ENCODE data around the gene SMIM11.
"Not testable (repeated sequence)": the region's sequence is repeated elsewhere in the genome, so short reads cannot be mapped to it uniquely, and the experiment has no call there.

Gene SMIM11

DNA sequence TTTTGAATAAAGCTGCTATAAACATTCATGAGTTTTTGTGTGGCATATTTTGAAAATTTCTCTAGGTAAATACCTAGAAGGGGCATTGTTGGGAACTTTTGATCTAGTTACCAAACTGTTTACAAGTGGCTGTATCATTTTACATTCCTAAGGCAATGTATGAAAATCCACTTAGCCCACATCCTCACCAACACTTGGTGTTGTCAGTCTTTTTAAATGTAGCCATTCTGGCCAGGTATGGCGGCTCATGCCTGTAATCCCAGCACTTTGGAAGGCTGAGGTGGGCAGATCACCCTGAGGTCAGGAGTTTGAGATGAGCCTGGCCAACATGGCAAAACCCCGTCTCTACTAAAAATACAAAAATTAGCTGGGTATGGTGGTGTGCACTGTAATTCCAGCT is 17.4 kb upstream of the SMIM11 start:
- no peak for DNase-seq

DNA sequence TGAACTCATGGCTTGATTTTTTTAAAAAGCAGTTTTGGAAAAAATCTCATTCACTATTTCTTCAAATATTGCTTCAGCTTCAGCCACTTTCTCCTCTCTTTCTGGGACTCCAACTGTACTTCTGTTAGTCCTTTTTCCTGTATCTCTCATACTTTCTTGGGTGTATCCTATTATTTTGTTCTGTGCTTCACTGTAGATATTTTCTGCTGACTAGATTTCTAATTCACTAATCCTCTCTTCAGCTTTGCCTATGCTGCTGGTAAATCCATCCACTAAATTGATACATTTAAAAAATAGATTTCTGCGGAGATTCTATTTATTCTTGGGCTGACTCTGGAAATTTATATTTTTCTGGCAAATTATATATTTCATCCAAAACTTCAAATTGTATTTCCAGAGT is 16.4 kb upstream of the SMIM11 start:
- no peak for DNase-seq

DNA sequence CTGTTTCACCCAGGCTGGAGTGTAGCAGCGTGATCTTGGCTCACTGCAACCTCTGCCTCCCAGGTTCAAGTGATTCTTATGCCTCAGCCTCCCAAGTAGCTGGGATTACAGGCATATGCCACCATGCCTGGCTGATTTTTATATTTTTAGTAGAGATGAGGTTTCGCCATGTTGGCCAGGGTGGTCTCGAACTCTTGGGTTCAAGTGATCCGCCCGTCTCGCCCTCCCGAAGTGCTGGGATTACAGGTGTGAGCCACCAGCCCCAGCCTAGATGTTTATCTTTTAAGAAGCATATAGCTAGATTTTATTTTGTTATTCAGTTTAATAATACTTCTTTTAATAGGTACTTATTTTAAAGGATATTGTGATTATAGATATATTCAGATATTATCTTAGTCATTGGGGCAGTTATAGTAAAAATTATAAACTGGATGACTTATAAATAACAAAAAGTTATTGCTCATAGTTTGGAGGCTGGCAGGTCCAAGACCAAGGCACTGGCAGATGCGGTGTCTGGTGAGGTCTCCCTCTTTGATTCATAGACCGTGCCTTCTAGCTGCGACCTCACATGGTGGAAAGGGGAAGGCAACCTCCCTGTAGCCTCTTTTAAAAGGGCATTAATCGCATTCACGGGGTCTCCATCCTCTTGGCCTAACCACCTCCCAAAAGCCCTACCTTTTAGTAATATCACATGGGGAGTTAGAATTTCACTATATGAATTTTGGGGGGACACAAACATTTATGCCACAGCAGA is 14.6 kb upstream of the SMIM11 start:
- no peak for DNase-seq

DNA sequence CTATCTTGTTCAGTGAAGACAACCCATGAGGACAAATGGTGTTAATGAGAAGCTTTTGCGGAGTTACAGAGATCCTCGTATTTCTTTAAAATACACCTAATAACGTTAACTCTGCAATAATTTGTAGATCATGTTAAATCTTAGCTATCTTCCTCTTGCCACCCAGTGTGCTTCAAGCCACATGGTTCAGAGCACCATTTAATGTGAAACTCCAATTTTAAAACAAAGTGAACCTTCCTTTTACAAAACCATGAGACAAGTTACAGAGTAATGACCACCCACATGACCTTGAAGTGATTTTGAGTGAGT is 13.2 kb upstream of the SMIM11 start:
- DNase-seq: no peak

DNA sequence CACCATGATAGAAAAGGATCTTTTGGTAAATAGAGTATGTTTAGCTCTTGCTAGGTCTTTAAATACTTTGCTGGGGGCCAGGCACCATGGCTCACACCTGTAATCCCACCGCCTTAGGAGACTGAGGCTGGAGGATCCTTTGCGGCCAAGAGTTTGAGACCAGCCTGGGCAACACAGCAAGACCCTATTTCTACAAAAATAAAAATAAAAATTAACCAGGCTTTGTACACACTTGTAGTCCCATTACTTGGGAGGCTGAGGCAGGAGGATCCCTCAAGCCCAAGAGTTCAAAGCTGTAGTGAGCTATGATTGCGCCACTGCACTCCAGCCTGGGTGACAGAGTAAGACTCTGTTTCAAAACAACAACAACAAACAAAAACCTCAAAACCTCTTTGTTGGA is 12.6 kb upstream of the SMIM11 start:
- DNase-seq: no peak

DNA sequence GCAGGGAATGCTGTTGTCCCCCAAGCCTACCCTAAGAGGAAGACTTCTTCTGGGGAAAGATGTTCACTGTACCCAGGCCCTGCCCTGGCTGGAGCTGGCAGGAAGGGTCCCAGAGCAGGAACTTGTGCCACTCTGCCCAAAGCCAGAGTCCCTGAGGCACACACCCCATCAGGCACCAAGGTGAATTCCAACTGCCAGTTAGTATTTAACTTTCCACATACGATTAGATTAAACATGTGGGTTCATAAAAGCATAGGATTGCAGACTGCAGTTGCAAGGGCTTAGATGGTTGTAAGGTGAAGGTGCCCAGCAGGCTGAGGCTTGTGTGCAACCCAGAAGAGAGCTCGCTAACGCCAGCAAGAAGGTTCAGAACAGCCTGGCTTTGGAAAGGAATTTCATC is 11.6 kb upstream of the SMIM11 start, which contains the start of gene KCNE2:
Gene KCNE2 (plus strand): TSS at position 274 of the 400 bp plus-strand sequence. CDS start 6,473 bp downstream, outside the sequence.
- no peak for DNase-seq

DNA sequence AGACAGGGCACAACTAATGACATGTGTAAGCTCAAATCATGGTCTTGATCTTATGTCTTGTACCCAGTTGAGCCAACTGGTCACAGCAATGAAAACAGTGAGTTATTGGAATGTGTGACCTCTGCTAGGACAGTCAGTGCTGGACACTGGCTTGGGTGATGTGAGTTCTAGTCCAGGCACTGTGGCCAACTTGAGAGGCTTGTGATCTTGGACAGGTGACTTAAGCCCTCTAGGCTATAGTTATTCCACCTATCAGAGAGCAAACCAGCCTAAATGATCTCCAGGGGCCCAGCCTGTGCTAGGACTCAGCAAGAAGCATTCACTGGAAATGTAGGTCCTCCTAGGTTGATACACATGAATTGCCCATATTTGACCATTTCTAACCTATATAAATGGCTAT is 10.4 kb upstream of the SMIM11 start:
- DNase-seq: no peak

DNA sequence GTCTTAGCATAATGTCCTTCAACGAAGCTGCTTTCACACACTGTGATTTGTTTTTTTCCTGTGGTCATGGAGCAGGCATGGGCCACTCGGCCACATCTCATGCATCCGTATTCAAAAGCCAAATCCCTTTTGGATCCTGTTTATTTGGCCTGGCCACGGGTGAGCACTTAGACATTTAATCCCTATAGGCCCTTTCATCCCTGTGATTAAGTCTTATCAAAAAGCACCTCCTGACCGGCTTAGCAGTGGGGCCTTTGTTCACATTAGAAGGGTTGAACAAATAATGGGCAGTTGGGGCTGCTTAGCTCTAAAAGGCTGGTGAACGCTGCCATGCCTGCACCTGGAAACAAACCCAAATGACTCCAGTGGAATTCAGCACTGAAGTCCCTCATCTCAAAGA is 9.5 kb upstream of the SMIM11 start:
- DNase-seq: no peak

DNA sequence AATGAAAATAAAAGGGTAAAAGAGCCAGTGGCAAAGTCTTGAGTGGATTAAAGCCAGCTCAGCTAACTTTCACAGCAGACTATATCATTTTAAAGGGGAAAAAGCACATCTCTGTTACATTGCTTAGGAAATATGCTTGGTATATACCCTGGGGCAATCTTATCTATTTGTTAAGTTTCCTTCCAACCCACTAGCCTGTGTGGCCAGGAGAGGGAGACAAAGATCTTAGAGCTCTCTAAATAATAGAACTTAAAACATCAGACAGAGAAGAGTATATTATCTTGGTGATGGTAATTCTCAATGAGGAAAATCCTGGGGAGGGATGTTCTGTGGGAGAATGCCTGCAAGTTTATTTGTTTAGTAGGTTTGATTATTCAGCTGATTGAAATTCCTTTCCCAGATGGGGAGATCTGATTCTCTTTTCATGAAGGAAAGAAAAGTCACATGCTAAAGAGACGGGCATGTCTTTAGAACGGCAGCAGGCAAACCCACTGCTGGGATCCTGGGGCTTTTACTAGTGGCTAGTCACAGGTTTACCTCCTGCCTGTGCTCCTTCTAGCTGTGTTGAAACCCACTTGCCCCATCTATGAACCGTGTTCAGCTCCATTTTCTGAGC is 7.9 kb upstream of the SMIM11 start:
- DNase-seq: peak; percentile 45

DNA sequence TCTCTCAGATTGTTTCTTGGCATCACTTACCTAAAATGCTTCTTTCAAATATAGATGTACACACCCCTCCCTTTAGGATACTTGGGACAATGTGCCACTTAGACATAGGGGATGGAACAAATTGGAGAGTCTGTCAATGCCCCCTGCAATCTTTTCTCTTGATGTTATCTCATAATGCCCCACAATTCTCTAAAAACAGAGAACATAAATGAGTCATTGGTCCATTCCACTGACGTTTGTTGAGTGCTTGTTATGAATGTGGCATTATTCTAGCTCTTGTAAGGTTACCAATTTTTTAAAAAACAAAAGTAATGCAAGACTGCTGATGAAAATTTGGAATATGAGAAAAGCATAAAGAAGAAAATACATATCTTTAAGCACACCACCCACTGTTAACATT is 5.6 kb upstream of the SMIM11 start:
- no peak for DNase-seq

DNA sequence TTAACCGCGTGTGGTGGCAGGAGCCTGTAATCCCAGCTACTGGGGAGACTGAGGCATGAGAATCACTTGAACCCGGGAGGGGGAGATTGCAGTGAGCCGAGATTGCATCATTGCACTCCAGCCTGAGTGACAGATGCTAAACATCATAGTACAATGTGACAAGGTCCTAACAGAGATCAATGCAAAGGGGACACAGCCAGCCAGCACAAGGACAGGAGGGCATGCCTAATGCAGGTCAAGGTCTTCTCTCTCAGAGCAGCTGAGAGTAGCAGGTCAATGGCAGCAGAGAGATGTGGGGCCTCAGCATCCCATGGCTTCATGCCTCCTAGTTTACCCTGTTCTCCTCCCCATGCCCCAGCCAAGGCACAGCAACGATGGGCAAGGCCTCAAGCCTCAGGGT is 3.0 kb upstream of the SMIM11 start:
- no peak for DNase-seq

DNA sequence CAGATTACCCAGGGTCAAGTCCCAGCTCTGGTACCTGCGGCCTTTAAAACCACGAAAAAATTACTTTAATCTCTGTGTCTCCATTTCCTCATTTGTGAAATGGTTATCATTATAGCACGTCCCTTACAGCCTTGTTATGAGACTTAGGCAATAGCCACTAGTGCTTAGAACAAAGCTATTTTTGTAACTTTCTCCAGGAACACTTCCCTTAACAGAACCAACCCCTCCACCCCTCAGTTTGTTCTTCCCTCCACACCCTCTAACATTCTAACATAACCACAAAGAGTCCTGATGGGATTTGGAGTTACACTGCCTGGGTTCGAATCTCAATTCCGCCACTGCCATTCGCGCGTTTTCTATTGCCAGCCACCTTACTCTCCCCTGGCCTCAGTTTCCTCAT is 845 bp upstream of the SMIM11 start:
- not testable (repeated sequence) for DNase-seq

DNA sequence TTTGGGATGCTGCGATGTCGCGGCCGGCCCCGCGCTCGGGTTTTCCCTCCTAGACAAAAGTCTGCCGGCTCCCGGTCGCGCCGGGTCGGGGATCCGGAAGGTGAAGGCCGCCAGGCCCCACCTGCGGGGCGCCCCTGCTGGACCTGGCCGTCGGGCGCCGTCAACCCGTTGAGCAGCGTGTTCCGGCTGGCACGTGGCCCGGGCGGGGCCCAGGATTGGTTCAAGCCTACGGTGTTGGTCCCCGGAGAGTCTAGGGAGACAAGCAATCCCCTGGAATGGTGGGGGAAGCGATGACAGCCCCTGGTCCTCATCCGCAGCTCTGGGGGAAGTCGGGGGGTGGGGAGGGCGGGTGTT is 289 bp downstream of the SMIM11 start:
- DNase-seq: not testable (repeated sequence)

DNA sequence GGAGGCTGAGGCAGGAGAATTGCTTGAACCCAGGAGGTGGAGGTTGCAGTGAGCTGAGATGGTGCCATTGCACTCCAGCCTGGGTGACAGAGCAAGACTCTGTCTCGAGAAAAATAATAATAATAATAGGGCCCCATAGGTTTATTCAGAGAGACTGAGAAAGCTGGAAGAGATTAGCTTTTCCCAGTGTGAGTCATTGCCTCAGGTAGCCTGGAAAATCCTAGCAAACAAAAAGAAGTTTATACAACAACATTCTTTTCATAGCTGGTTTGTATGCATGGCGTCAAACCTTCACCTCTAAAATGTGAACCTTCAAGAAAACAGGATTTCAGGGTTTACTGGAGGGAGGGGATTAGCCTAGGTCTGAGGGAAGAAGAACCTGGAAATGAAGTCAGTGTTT is 7.8 kb downstream of the SMIM11 start:
- DNase-seq: not testable (repeated sequence)

DNA sequence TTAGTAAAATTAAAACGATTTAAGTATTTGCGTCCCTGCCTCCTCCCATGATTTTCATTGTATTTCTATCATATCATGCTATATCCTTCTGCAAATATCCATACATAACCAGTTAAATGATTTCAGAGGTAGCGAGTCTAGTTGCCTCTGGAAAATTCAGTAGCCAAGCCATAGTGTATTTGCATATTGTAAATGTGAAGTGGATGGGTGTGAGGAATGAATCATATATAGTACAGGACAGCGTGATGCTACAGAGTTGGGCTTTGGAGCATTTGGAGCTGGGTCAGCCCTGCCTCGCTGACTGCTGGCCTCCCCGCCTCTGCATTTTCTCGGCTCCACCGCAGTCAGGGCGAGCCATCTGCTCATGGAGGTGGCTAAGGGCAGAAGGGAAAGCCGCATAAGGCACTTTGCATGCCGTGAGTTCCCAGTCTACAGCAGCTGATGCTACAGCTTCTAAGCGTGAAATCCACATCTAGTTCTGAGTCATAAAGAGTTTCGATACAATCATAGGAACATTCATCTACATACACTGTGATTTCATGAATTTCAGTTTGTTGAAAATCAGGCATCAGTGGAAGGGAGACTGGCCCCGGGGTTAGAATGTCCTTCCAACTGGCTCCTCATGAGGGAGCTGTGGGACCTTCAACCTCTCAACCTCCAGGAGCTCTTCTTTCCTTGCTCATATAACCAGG is 8.6 kb downstream of the SMIM11 start:
- DNase-seq: not testable (repeated sequence)

DNA sequence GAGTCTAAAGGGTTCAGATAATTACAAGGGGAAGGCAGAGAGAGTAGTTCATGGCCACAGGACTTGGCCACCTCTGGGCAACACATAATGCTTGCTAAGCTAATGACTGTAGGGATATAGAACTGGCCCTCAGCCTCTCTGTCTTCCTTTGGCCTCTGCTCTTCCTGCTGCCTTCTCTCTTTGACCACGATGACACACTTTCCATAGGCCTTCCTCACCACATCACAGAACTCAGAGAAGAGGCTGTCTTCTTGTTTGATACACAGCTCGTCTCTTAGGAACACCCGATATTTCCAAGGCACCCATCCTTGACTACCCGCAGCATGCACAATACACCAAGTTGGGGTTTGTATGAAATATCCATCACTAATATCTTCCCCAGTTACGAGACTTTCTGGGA is 25.2 kb downstream of the SMIM11 start:
- DNase-seq: not testable (repeated sequence)

DNA sequence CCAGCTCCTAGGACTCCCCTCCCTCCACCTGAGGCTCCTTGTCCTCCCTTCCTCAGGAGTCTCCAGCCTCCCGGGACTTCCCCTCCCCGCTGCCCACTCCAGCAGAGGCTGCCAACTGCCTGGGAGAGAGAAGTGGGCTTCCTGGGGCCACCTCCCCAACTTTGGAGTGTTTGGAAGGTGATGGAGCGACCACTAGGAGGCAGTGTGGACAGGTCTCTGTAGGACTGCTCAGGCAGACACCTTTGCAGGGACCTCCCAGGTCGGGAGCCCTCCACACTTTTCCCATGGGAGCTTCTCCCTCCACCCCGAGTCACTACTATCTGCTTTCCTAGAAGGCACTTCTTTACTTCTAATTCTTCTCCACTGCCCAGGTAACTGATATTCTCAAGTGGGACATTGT is 29.4 kb downstream of the SMIM11 start:
- not testable (repeated sequence) for DNase-seq

DNA sequence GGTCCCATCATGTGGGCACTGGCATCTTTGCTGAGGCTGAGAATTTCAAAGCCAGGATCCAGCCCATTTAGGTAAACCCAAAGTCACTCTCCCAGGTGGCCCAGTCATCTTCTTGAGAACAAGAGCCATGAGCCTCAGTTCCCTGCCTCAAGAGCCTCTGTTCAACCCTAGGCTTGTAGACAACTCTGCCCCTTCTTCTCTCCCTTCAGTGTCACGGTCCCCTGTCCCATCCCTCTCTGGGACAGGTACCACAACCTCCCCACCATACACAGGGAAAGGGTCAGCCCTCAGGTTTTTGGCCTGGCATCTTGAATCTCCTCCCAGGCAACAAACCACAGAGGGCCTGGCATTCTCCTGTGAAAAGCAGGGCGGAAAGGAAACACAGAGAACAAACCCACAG is 30.4 kb downstream of the SMIM11 start:
- not testable (repeated sequence) for DNase-seq

DNA sequence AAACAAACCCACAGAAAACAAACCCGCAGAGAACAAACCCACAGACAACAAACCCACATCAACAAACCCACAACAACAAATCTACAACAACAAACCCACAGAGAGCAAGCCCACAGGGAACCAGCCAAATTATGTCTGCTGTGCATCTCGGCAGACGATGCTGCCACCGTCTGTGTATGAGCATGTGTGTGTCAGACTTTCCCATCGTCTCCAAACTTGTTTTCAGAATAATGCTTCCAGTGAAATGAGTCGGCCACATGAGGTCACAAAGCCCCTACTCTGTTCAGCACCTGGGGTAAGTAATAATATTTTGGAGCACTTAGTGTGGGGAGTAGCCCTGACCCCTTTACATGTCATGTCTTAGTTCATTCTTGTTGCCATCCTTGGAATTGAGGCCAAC is 30.8 kb downstream of the SMIM11 start:
- not testable (repeated sequence) for DNase-seq

DNA sequence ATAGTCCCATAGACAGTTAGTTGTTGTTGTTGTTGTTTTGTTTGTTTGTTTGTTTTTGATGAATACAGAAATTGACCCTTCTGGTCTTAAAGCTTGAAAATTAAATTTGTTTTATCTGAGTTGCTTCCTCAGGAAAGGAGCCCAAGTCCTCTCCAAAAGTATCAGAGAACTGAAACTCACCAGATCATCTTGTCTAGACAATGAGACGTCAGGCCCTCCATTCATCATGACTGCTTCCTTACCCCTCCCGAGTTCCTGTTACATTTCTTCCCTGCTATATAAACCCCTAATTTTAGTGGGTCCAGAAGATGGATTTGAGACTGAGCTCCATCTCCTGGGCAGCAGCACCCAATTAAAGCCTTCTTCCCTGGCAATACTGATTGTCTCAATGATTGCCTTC is 31.4 kb downstream of the SMIM11 start:
- DNase-seq: not testable (repeated sequence)

DNA sequence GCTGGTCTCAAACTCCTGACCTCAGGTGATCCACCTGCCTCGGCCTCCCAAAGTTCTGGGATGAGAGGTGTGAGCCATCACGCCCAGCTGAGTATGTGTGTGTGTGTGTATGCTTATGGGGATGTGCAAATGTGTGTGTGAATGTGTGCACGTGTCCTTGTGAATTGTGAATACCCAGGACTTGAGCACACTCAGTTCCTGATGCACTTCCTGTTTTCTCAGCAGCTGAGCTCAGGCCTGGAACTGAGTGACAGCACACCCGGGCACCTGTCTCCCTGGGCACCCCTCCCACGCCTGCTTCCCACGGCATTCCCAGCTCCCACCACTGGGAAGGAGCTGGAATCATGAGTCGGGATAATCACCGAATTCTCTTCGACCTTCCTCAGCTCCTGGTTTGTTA is 32.0 kb downstream of the SMIM11 start:
- not testable (repeated sequence) for DNase-seq

DNA sequence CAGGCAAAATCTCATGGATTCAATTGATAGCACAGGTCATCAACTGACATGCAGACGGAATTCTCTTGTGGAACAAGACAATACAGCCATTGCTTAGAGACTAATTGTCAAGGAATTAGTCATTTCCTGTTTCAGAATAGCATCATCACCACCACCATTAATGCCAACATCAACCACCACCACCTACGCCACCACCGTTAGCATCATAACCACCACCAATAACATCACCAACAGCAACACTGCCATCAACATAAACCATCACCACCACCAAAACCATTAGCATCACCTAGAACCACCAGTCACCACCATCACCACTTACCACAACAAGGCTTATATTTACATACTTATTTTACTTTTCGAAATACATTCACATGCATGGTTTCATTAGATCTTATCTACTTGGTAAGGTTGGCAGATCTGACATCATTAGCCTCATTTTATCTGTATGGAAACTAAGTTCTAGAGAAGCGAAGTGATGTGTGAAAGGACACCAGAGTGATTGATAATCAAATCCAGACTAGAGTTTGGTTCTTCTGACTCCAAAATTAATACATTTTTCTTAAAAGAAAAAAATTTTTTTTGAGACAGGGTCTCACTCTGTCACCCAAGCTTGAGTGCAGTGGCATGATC is 42.3 kb downstream of the SMIM11 start:
- DNase-seq: not testable (repeated sequence)

DNA sequence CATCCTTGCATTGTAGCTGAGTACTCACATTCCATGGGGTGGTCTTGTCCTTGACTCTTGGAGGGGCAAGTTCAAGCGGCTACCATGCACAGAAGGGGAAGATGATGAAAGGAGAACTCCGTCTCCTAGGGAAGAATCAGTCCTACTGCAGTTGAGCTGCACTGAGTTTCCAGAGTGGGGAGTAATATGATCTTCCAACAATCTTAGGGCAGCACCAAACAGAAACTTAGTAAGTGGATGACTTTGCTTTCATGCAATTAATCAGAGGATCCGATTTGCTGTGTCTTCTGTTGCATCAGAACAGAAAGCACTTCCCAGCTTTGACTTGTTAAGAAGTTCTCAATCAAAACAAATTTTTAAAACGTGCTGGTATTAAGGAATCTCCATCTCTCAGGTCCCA is 48.5 kb downstream of the SMIM11 start, which contains the start of gene SMIM34:
Gene SMIM34 (minus strand): TSS at position 147 of the 400 bp plus-strand sequence. CDS start 112 bp downstream, at position 35.
- DNase-seq: not testable (repeated sequence)

DNA sequence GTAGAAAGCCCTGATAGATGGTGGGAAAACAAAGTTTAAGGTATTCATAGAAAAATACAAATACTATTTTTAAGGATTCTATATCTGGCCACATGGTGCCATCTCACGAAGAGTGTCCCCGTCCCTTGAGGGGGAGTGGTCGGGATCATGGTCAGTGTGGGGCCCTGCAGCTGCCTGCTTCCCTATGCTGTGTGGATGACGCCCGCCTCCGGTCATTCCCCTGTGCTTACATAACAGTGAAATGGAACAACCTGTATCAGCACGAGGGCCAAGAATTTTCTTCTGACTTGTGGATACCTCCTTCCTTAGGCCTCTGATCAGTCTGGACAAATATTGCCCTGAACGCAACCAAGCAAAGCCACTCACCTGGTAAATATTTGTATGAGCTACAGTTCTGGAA is 52.0 kb downstream of the SMIM11 start:
- not testable (repeated sequence) for DNase-seq

All from NCI-H1105 (cell line).